ENCODE results near the gene ZSCAN5C. TPM values are rescaled to one million over a fixed set of nuclear protein-coding genes. Genes with fewer than 3 reads are reported as not detected.
A peak's percentile ranks its signal among the peaks of the same experiment; 100 is the strongest.
"Not testable (repeated sequence)": the region's sequence is repeated elsewhere in the genome, so short reads cannot be mapped to it uniquely, and the experiment has no call there.

The ZSCAN5C gene
- total RNA-seq, 2 donors from 2014 or later, result not detected

DNA sequence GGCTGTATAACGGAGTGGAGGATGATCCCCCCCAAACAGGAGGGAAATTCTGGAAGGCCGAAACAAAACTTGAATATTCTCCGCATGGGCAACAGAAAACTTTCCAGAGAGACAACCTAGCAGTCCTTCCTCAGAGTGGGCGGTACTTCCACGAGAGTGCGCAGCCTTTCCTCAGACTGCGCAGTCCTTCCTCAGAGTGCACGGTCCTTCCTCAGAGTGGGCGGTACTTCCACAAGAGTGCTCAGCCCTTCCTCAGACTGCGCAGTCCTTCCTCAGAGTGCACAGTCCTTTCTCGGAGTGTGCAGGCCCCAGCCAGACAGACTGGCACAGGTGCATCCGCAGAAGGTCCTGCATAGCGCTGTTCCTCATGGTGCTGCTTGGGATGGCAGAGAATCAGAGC lies 39.0 kb upstream of the ZSCAN5C start:
- Histone ChIP-seq H3K4me1 (no peaks in the 10 kb centered on the region), H3K4me3 (no peak overlapping the region), H3K36me3 (peaks cover 22% of the 10 kb centered on the region), H3K27ac (no peak overlapping the region), H3K9me3 (no peaks in the 10 kb centered on the region), H3K27me3 (no peaks in the 10 kb centered on the region)
- DNase-seq (ENCODE audit: low spot score), result no peak
- TF ChIP-seq CTCF (IDR thresholded peaks at IDR 0.05), result no peak

DNA sequence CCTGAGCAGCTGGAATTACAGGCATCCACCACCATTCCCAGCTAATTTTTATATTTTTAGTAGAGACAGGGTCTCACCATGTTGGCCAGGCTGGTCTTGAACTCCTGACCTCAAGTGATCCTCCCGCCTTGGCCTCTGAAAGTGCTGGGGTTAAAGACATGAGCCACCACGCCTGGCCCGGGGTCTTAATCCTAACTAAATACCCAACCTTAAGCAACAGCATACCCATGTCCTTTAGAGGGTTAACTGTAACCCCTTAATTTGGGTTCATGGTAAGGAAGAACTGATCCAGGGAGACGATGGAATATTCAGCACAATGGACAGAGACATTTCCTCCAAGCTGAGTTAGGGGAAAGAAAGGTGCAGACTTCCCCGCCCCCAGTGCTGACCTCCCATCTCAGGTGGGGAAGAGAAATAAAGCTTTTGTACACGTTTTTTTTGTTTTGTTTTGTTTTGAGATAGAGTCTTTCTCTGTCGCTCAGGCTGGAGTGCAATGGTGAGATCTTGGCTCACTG lies 35.0 kb upstream of the ZSCAN5C start:
- H3K36me3 ChIP-seq, result no peaks in the 10 kb centered on the region
- peaks cover 0 to 5% of the 10 kb centered on the region in 2 donors for H3K4me1 ChIP-seq
- no peaks in the 10 kb centered on the region for H3K9me3 ChIP-seq
- no peak overlapping the region for H3K27ac ChIP-seq
- TF ChIP-seq CTCF (IDR thresholded peaks at IDR 0.05), result no peak
- no peak overlapping the region for H3K4me3 ChIP-seq
- H3K27me3 ChIP-seq, result no peaks in the 10 kb centered on the region
- DNase-seq (ENCODE audit: low spot score), result no peak

- no peak overlapping the region for H3K27ac ChIP-seq
Measured at GRCh38 chr19:56170261-56170660, 31.8 kb upstream of the ZSCAN5C start.

DNA sequence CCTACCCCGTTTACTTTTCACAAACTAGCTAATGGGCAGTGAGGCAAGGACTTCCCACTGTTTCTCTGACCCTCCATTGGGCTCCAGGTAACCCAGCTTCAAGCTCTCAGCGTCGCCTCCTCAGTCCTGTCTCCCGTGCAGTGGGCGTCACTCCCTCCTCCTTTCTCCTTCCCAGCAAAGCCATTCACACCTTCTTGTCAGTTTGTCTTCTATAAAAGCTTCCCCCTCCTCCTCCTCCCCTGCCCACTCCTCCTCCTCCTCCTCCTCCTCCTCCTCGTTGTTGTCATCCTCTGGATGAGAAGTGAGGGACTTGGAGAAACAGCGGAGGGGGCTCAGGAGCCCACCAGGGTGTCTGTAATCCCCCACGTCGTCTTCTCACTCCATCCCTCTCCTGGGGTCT lies 28.0 kb upstream of the ZSCAN5C start:
- H3K4me1 ChIP-seq, result peaks cover 0 to 5% of the 10 kb centered on the region in 2 donors
- DNase-seq (ENCODE audit: low spot score), result no peak
- H3K9me3 ChIP-seq, result no peaks in the 10 kb centered on the region
- H3K27ac ChIP-seq, result no peak overlapping the region
- TF ChIP-seq CTCF (IDR thresholded peaks at IDR 0.05), result no peak
- H3K36me3 ChIP-seq, result no peaks in the 10 kb centered on the region
- H3K4me3 ChIP-seq, result no peak overlapping the region
- no peaks in the 10 kb centered on the region for H3K27me3 ChIP-seq

More at GRCh38 chr19:56170261-56170660, 31.8 kb upstream of the ZSCAN5C start:
- peaks cover 0 to 5% of the 10 kb centered on the region in 2 donors for H3K4me1 ChIP-seq
- DNase-seq (ENCODE audit: low spot score), result peak; percentile 59
- no peak overlapping the region for H3K4me3 ChIP-seq
- no peaks in the 10 kb centered on the region for H3K9me3 ChIP-seq
- no peak for TF ChIP-seq CTCF (IDR thresholded peaks at IDR 0.05)
- H3K36me3 ChIP-seq, result no peaks in the 10 kb centered on the region
- no peaks in the 10 kb centered on the region for H3K27me3 ChIP-seq

GRCh38 chr19:56174550-56174949 lies 27.5 kb upstream of the ZSCAN5C start:
- H3K27me3 ChIP-seq, result no peaks in the 10 kb centered on the region
- TF ChIP-seq CTCF (IDR thresholded peaks at IDR 0.05), result no peak

GRCh38 chr19:56175861-56176307 lies 26.2 kb upstream of the ZSCAN5C start, which contains the start of gene GALP:
Gene GALP, plus strand, starts transcription at chr19:56176008. Its CDS starts 1,101 bp downstream, at chr19:56177109.
- H3K27ac ChIP-seq; H3K4me1 ChIP-seq; DNase-seq (ENCODE audit: low spot score); H3K4me3 ChIP-seq; H3K27me3 ChIP-seq; H3K36me3 ChIP-seq; H3K9me3 ChIP-seq: not testable (repeated sequence)

More at GRCh38 chr19:56174550-56174949, 27.5 kb upstream of the ZSCAN5C start:
- Histone ChIP-seq H3K4me1 (peaks cover 0 to 5% of the 10 kb centered on the region in 2 donors), H3K9me3 (no peaks in the 10 kb centered on the region), H3K4me3 (no peak overlapping the region), H3K36me3 (no peaks in the 10 kb centered on the region), H3K27ac (no peak overlapping the region)
- DNase-seq (ENCODE audit: low spot score), result no peak

DNA sequence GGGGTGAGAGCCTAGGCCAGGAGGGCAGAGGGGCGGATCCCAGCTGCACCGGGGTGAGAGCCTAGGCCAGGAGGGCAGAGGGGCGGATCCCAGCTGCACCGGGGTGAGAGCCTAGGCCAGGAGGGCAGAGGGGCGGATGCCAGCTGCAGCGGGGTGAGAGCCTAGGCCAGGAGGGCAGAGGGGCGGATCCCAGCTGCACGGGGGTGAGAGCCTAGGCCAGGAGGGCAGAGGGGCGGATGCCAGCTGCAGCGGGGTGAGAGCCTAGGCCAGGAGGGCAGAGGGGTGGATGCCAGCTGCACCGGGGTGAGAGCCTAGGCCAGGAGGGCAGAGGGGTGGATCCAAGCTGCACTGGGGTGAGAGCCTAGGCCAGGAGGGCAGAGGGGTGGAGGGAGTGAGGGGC lies 25.8 kb upstream of the ZSCAN5C start:
- not testable (repeated sequence) for DNase-seq (ENCODE audit: low spot score); H3K4me3 ChIP-seq; H3K27me3 ChIP-seq

More for the DNA sequence above, 25.8 kb upstream of the ZSCAN5C start:
- H3K9me3 ChIP-seq, H3K4me1 ChIP-seq, H3K27ac ChIP-seq, H3K36me3 ChIP-seq: not testable (repeated sequence)

Measured in right atrium auricular region (tissue), 2 donors.